HG03175 (cell line): ENCODE results near the gene RRP12.

Source experiments
- ATAC-seq: cut with Tn5 transposase; IDR thresholded peaks from one replicate; pipeline ENCODE4 v1.9.1; 2021; ENCODE audit warnings: mild to moderate bottlenecking, moderate library complexity; ENCODE audit not compliant: unreplicated experiment

RRP12 gene

DNA sequence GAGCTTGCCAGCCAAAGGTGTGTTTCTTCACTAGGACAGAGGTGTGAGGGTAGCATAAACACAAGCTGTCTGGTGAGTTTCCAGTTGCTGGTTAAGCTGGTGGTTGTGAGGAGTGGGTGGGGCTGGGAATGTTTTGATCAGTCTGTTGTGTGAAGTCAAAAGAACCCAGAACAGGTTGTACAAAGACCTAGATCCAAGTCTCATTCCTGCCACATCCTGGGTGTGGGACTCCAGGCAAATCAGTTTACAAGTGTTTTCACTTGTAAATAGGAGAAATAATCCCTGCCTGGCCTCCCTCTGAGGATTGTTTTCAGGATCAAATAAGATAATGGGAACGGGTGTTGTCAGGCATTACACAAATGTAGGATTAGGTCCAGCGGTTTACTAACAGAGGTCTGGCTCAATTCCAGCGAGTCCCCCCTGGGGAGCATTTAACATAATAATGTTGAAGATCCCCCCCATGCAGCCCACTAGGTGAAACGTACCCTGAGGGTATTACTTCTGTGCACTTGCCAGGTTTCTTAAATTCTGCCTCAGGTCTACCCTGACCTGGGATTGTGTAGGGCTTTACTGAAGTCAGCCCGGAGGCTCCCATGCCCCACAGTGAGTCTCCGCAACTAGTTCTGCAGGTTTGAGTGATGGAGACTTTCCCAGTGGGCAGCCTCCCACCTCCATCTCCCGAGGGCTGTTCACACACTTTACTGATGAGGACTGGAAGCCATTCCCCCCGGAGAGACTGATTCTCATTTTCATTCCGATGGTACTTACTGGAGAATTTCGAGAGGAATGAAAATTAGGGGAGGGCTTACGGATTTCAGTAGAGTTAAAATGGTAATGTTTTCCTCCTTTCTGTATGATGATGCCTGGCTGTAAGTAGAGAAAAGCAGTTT, 64.0 kb downstream of the RRP12 start:
- no peak for ATAC-seq

DNA sequence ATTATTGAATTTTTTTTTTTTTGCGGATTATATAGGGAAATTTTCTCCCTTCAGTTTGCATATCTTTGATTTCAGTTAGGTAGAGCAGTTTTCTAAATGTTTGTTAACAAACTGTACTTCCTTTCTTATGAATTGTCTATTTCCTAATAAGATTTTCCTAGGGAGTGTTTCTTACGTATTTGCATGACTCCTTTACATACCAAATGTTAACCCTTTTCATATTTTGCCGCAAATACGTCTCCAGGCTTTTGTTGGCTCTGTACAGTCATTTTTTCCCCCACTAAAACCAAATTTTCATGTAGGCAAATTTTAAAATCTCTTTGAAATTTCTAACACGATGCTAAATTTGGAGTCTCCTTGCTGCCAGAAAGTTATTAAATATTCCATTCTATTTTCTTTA, 64.7 kb downstream of the RRP12 start:
- no peak for ATAC-seq

DNA sequence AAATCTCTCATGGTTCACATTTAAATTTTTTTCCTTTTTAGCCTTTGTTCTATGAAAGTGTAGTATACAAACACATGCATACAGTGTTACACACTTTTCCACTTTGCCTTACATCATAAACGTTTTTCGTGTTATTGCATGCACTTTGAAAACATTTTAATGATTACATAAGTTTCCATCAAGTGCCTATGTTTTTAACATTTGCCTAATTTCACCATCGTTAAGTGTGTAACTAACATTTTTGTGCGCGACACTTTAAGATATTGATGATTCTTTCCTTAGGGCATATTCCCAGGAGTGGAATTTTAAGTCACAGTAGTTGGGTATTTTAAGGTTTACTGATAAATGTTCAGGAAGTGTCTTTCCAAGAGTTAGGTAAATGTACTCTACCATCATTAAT, 65.1 kb downstream of the RRP12 start:
- ATAC-seq = no peak

DNA sequence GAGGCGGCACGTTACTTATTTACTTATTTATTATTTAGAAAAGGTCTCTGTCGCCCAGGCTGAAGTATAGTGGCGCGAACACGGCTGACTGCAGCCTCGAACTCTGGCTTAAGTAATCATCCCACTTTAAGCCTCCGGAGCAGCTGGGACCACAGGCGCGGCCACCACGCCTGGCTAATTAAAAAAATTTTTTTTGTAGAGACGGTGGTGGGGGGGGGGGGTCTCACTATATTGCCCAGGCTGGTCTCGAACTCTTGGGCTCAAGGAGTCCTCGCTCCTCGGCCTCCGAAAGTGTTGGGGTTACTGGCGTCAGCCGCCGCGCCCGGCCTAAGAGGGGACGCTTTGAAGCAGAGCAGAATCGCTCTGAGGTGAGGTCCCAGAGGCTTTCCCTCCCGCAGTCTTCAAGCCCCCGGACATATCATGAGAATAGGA, 65.9 kb downstream of the RRP12 start:
- no peak for ATAC-seq

DNA sequence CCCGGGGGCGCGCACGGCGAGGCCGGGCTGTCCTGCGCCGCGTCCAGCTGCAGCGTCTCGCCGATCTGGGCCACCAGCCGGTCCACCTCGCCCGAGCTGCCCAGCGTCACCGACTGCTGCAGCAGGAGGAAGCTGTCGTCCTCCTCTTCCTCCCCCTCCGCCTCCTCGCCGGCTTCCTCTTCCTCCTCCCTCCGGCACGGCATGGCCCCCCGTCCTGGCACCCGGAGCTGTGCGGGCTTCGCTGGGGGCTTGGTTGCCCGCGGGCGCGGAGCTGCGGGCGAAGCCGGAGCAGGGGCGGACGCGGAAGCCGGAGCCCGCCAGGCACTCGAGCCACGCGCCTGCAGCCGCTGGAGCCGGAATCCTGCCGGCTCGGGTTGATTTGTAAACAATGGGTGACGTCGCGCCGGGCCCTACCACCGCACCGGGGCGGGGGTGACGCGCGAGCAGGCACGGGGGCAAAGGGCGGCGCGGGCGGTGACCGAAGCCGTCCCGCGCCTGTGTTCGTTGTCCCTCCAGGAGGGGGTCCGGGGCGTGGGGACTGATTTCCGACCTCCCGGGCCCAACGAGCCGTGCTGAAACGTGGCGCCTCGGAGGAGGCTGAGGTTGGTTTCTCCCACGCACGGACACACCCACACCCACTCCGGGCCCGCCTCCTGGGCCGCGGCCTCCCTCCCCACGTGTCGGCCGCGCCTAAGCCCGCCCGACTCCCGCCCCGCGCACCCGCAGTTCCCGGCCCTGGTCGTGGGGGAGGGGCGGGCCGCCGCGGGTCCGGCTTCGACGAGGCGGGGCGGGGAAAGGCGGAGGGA, 66.6 kb downstream of the RRP12 start, which contains the start of gene FRAT2:
TSS of gene FRAT2 (minus strand) at position 360 of the 806 bp plus-strand sequence. CDS start at position 203, 157 bp downstream.
- ATAC-seq = peak; percentile 81

DNA sequence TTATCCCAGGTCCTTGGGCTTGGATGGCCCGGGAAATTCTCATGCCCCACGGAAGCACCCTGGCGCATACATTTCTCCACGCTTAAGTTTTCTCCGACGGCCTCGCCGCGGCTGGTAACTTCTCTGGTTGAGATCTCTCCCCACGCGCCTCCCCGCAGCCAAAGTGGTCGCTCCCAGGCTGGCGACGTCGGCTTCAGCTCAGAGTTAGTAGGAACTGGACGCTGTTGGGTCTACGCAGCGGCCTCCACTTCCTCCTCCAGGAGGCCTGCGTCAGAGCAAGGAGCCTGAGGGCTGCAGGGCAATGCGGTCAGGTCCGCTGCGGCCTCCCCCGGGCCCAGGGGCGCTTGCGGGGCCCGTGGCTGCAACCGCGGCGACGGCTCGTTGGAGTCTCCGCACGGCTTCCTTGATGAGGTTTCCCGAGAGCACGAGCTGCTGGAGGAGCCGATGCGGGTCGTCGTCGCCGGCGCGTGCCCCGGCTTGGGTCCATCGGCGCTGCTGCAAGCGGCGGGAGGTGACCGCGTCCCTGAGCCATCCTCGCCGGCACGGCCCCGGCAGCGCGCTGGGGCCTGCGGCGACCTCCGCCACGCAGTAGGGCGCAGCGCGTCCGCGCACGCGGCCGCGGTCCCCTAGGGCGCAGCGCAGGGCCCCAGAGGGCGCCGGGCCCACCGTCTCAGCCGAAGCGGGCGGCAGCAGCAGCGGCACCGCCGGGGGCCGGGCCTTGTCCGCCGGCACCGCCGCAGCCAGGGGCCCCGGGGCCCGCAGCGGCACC, 67.4 kb downstream of the RRP12 start:
- peak; percentile 22 for ATAC-seq

DNA sequence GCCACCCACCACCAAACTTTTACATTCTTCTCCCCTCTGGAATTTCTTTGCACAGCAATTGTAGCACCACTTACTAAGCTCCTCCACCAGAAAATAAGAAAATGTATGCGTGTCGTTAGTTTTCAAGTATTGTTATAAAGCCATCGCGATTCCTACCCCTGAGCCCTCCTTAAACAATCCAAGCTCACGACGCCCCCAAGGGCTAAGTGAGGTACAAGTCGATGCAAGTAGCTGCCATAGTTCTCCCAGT, 67.9 kb downstream of the RRP12 start:
- no peak for ATAC-seq

DNA sequence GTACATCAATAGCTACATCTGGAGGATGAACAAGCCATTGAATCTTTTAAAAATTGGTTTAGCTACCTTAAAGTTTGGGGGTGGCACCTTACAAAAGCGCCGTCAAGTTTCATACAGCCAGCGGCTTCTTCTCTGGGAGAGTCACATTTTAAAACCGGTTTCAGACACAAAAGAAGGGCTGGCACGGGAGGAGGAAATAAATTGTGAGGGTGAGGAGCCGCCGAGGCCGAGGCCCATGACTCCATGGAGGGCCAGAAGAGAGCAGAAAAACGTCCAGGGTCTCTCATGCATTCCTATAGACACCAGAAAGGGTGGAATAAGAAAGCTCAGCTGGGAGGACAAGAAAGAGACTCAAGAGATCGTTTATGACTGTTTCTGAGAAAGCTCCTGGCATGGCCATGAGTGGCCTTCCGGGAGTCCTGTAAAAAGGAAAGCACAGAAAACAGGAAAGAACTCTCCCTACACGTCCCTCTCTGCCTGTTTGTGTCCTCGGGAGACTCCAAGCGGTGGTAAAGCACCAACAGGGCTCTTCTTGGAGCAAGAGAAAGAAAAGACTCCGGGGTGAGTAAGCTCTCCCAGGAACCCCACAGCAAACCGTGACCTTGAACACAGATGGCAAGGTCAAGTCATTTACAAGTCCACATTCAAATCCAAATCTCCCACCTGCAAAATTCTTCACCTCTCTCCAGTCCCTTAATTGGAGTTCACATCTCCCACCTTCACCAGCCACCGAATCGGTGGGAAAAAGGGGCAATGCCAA, 68.4 kb downstream of the RRP12 start:
- no peak for ATAC-seq

DNA sequence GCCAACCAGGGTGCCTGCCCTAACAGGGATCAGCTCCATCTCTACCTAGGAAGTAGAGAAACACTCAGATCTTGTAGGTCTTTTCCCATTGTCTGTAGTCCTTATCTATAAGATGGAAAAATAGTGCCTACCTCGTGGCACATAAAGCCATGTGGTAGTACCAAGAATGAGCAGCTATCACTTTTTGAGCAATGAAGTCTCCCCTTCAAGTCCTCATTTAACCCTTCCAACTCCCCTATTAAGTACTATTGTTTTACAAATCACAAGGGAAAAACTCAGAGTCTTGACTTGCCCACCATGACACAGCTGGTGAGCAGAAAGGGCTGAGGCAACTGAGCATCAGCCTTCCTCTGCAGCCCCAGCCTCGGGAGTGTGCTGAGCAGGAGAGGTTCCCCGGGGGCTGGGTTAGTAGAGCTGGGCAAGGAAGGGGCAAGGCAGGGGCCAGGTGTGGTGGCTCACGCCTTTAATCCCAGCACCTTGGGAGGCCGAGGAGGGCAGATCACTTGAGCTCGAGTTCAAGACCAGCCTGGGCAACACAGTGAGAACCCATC, 69.9 kb downstream of the RRP12 start:
- no peak for ATAC-seq

DNA sequence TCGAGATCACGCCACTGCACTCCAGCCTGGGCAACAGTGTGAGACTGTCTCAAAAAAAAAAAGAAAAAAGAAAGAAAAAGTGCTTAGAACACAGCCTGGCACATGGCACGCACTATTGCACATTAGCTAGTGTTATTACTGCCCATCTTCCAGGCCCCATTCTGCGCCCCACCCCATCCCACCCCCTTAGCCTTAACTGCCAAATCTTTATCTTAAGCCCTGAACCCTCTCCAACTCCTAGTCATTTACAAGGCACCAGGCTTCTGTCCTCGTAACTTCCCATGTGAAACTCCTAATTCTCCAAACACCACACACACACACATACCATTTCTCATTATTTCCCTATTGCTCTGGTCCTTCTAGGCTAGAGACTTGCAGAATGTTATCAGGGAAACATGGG, 71.4 kb downstream of the RRP12 start:
- no peak for ATAC-seq

DNA sequence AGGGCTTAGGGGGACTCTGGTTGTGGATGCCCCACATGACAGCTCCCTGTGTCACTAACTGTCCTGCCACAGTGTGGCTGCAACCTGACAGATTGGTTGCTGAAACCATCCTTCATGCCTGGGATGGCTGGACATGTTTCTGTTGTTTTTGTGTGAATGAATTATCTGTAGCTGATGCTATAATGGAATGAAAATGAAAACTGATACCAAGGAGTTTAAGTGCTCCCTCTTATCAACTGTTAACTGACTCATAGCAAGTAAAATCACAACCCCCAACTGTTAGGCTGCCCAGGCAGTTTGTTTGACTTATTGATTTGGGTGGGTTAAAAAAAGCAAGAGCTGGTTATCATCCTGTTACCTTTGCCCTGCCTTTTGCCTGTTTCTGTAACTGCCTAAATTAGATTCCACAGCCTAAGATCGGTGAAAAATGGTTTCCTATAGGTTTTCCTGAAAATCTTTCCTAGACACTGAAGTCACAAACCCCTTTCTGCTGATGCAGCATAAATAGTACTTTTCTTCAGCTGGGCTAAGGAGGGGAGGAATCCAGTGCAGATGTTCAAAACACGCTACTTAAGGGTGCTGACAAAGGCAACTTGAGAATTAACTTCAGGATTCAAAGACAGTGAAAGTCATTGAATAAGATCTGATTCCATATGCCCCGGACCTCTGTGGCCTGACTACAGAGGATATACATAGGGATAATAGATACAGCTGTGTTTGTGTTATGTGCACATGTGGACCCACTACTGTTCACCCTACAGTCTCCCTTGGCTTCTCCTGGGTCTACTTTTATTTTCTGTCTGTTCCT, 72.3 kb downstream of the RRP12 start:
- ATAC-seq = no peak

DNA sequence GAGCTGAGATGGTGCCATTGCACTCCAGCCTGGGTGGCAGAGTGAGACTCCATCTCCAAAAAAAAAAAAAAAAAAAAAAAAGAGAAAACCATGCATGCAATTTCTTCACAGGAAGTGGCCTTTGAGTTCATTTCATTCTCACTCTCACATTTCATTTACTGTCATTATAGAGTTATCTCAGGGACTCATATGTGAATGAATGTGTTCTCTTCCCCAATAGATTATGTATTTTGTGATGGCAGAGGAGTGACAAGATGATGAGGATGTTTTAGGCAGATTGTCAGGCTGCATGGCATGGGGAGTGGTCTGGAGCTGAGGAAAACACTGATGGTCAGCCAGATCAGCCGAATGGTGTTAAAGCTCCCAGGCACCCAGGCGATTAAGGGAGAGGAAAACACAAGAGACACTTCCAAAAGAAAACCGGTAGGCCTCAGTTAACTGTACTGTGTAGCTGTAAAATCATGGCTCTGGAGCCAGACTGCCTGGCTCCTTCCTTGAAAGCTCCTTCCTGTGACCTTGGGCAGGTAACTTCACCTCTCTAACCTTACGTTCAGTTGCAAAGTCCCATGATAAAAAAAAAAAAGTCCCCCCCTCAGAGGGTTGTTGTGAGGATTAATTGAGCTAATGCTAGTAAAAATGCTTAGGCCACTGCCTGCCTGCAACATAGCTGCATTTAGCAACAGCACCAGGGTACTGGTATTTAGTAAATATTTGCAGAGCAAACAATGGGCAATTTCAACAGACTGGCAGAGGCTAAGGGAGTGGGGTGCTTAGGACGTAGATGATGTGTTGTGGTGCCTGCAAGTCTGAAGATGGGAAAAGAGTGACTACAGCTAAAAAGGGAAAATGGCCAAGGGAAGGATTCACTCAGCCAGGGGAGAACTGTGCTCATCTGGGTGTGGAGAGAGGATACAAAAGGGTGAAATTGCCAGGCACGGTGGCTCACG, 73.5 kb downstream of the RRP12 start:
- no peak for ATAC-seq

DNA sequence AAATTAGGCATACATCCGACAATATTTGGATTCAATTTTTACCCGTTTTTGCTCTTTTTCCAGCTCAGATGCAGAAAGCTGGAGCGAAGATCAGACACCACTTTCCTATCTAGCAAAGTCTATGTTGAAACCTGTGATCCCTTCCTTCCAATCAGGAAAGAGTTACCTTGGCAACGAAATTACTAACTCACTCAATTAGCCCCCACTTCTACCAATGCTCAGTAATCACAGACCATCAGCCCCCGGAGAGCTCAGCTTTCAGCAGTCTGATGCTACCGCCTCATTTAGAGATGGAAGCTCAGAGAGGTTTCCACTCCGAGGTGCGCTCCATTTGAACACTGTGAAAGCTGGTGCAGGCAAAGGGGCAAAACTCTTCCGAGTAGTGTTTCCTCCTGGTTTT, 75.4 kb downstream of the RRP12 start:
- no peak for ATAC-seq

DNA sequence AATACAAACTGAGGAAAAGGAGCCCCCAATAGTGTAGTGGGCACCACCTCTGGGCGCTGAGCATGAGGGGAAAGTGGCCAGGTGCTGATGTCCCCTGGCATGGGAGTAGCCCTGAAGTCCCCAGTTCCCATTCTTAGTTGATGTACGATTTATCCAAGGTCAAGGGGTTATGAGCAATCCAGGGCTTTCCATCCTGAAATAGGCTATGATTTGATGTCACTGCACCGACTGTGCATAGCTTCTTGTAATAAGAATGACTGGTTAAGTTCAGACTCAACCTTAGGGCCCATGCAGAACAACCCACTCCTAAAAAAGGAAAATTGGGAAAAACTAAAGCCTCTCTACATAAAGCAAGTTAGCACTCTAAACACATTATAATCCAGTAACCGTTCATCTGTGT, 77.6 kb downstream of the RRP12 start:
- ATAC-seq = no peak

DNA sequence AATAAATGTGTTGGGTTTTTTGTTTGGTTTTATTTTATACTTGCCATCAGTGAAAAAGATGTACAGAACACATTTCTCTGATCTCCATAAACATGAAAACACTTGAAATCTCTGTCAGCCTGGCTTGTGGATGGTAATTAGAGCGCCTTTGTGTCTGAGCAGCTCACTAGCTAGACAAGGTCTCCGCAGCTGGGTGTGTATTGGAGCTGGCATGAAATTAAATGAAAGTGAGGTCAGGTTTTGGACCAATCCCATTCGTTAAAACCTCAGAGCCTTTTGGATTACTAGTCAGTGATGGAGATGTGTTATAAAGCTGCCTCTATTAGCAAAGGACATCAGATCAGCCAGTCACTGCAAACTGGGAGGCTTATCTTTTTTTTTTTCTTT, 79.3 kb downstream of the RRP12 start:
- ATAC-seq = no peak

DNA sequence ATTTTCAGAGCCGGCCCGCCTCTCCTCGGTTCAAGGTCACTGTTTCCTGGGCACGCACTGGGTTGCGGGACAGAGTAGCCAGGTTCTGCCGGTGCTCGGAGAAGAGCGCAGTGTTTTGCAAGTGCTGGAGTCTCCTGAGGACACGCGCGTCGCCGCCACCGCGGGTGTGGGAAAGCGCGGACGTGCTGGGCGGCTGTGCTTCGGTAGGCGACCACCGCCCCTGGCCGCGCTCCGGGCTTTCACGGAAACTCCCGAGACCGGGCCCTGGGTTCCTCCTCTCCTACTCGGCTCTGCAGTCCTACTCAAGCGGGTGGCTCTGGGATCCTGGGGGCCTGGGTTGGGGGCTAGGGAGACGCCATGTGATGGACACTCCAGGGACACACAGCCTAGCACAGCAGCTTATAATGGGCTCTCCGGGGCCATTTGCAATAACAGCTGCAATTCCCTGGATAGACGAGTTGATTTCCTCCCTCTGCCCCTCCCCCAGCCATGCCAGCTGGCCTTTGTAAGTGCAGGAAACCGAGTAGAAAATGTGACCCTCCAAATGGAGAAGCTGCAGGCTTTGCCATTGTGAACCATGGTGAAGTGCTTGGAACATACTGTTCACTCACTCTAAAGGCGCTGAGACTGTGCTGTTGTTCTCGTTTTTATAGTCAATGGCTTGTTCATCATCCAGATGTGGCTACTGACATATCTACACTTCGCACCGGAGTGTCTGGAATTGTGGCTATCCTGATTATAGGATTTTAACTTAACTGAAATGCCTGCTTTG, 79.9 kb downstream of the RRP12 start:
- ATAC-seq = no peak

DNA sequence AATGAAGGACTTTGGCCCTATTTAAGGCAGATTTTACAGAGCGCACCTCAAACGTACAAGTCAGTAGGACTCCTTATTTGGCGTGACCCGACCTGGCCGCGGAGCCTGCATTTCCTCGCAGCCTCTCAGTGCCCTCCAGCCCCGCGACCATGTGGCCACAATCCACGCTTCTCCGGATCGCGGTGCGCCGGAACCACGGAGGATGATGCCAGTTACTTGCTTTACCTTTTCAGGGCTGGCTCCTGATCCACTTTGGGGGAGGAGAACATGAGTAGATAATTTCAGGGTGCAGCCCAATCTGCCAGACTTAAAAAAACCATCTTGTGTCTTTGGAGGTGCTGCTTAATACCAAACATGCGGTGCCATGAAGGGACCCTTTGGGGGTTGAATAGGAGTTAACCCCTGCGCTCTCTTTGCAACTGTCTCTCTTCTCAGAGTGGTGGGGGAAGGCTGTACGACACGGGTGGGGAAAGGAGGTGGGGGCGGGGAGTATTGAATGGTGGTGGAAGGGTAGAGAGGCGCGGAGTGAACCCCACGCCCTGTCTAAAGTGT, 80.6 kb downstream of the RRP12 start:
- no peak for ATAC-seq
